Spleen (tissue), 7 donors: ENCODE results near the gene SP6.

ENCODE experiments used
- CTCF ChIP-seq, 11 experiments: fragments of 200-600 bp in 7 of 11; fragments of 450-650 bp in 4 of 11; sonication (generic) in 4 of 11; IDR thresholded peaks in 8 of 11; conservative IDR thresholded peaks in 3 of 11; 1 replicate in 7 of 11; 2 replicates in 4 of 11; pipeline versions ENCODE4 v1.4.0 to v1.8.0; 2016 to 2021; ENCODE audit warnings: antibody characterized with exemption in 11 of 11, inconsistent platforms in 4 of 11, mild to moderate bottlenecking in 1 of 11
- POLR2AphosphoS5 ChIP-seq, 3 donors: sonication (generic); formaldehyde crosslinking; IDR thresholded peaks; one replicate each; pipeline ENCODE4 v1.5.1; 2017; ENCODE audit warnings: antibody characterized with exemption in 3 of 3
- donor health status: DM: no; HTN: no; CAD: no; lungs with moderate emphysema.
- donor health status: DM: no; HTN: no; CAD: no.
- donor health status: DM: no; HTN: no; CAD: no.

GRCh38 chr17:47803201-47803600 lies 47.8 kb downstream of the SP6 start:
- no peak for TF ChIP-seq CTCF (IDR thresholded peaks at IDR 0.05 in 8 of 11, conservative IDR thresholded peaks at IDR 0.05 in 3 of 11)
- TF ChIP-seq POLR2AphosphoS5 (IDR thresholded peaks at IDR 0.05), result no peak
